NCI-H226 (cell line): ENCODE data around the gene SORL1.
"Not testable (repeated sequence)": the region's sequence is repeated elsewhere in the genome, so short reads cannot be mapped to it uniquely, and the experiment has no call there.

Source experiments
- DNase-seq: peaks from one replicate; pipeline ENCODE4 v3.0.0-alpha.2; 2015

SORL1 gene

DNA sequence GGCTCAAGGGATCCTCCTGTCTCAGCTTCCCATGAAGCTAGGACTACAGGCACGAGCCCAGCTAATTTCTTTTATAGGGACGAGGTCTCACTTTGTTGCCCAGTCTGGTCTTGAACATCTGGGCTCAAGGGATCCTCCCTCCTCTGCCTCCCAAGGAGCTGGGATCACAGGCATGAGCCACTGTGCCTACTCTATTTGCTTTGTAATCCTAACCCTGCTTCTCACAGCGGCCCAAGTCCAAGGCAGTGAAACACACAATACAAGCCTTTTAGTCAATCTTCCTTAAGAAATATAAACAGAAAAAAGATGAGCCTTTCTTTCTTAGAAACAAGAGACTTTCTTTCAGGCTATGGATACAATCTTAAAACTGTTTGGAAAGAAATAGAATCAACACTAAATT, 115.9 kb downstream of the SORL1 start:
- DNase-seq: no peak

GRCh38 chr11:121569332-121570299, 117.5 kb downstream of the SORL1 start:
- DNase-seq: not testable (repeated sequence)

DNA sequence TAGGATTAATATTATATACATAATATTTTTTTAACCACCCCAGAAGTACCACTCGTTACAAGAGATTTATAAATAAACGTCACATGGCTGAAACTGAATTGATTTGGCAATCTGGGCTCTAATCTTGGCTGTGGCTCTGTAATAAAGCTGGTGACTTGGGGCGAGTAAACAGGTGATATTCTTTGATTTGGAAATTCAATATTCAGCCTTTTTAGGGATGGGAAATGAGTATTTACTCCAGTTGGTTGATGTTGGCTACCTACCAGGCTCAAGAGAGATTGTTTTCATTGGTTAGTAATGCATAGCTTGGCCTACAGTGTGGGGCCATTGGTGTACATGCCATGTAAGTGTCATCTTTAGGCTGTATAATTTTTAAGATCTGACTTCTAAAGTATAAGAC, 118.3 kb downstream of the SORL1 start:
- no peak for DNase-seq

GRCh38 chr11:121571506-121571905, 119.4 kb downstream of the SORL1 start:
- DNase-seq: no peak

DNA sequence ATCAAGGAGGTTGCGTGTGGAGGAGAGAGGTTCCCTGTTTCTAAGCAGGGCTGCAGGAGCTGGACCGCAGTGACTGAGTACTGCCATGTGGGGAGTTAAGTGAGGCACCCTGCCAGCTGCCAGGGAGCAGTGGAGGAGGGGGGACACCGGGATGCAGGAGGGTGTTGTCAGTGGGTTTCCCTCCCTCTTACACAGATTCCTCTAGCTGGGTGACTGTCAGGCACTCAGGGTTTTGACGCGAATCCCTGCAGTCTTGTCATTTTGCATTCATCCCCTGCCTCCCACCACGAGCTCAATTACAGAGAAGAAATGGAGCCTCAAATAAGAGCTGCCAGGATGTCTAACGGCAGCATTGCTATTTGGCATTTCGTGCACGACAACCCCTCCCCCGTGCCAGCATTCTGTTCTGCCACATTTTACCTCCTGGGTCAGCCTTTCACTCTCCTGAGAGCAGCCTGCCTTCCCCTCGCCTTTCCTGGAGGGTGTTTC, 120.5 kb downstream of the SORL1 start:
- DNase-seq: no peak

GRCh38 chr11:121574801-121575200, 122.7 kb downstream of the SORL1 start:
- DNase-seq: no peak

GRCh38 chr11:121575250-121575962, 123.3 kb downstream of the SORL1 start:
- DNase-seq: no peak

DNA sequence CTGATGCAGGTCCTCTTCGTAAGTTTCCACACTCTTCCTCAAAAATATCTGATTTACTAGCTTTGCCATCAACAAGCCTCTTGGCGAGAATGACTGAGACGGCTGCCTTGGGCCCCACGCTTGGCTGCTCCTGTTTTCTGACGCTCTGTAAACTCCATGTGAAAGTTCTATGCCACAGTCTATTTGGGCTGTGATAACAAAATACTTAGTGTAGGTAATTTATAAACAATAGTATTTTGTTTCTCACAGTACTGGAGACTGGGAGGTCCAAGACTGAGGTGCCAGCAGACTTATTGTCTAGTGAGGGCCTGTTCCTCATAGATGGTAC, 123.8 kb downstream of the SORL1 start:
- no peak for DNase-seq

- DNase-seq: no peak
Measured at GRCh38 chr11:121576531-121576930, 124.4 kb downstream of the SORL1 start.

- no peak for DNase-seq
Measured at GRCh38 chr11:121577106-121577848, 125.2 kb downstream of the SORL1 start.

DNA sequence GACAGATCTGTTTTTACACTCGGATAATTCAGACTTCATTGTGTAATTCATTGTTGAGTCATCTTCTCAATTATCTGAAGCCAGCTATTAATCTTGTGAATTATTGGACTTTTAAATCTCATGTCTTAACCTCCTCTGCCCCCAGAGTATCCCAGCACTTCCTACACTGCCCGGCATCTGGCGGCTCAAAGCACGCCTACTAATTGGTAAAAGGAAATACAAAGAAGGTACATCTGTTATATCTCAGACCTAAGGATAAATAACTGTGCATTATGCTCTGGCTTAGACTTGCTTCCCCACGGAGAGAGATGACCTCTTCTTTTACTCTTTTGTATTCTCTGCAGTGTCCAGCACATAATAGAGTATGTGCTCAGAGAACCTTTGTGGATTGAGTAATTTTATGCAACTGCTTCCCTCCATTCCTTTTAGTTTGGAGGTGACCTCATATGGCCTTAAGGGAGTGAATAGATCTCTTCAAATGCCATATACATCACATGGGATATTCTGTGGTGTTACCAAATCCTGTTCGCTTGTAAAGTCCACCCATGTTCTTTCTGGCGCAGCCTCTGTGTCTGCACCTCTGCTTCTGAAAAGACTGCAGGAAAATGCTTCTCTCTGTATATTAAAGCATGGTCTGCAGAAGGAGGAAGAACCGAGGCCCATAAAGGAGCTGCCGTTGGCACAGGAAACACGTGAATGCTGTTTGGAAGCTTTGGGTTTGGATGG, 126.3 kb downstream of the SORL1 start:
- DNase-seq: peak; percentile 24

GRCh38 chr11:121580154-121580553, 128.0 kb downstream of the SORL1 start:
- no peak for DNase-seq

DNA sequence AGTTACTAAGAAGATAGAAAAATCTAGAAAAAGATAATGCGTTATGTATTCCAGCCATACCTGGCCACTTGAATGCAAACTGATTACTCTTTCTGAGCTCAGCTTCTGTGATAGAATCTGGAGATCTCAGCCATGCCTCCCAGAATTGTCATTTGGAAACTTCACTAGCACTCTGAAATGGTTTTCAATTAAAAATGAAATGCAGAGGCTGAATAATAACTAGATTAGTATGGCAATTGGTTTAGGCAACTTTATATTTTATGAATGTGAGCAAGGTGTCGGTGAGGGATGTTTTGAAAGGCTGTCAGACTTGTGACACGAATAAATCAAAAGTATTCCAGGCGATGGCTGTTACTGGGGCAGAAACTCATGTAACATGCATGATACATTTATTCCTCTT, 129.5 kb downstream of the SORL1 start:
- DNase-seq: no peak

- DNase-seq: no peak
Measured at GRCh38 chr11:121582296-121582695, 130.2 kb downstream of the SORL1 start.

GRCh38 chr11:121583825-121584224, 131.7 kb downstream of the SORL1 start:
- DNase-seq: no peak

- DNase-seq: no peak
Measured at GRCh38 chr11:121586750-121587149, 134.6 kb downstream of the SORL1 start.

DNA sequence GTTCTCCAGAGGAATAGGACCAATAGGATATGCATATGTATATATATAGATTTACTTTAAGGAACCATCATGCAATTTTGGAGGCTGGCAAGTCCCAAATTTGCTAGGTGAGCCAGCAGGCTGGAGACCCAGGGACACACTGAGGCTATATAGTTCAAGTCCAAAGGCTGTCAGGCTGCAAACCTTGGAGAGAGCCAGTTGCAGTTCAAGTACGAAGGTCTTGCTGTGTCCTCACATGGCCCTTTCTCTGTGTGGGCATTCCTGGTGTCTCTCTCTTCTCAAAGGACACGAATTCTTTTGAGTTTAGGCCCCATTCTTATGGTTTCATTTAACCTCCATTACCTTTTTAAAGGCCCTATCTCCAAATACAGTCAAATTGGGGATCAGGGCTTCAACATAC, 135.1 kb downstream of the SORL1 start:
- DNase-seq: no peak

DNA sequence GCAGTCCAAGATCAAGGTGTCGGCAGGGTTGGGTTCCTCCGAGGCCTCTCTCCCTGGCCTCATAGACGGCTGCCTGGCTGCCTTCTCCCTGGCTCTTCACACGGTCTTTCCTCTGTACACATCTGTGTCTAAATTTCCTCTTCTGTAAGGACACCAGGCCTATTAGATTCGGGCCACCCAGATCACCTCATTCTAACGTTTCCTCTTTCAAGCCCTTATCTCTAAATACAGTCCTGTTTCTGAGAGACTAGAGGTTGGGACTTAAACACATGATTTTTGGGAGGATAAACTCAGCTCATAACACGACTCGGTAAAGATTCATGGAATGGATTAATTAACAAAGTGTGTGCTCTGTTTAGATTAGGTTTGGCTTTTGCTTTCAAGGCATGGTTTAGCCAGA, 136.6 kb downstream of the SORL1 start:
- DNase-seq: no peak

DNA sequence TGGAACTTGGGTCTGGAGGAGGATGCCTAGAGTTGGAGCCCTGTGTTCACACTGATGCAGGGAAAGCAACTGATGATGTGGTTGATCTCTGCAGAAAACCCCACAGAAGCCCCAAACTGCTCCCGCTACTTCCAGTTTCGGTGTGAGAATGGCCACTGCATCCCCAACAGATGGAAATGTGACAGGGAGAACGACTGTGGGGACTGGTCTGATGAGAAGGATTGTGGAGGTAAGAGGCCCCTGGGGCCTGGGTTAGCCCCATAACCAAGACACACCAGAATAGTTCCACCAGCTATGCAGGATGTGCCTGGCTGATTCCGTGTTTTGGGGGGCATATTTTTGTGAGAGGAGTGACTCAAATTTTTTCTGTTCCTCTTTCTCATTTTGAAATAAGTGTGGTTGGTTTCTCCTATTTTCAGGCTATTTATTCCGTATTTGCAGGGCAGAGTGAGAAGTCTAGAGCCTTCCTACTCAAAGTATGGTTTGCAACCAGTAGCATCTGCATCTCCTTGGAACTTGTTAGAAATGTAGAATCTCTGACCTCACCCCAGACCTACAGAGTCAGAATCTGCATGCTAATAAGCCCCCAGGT, 137.9 kb downstream of the SORL1 start:
- no peak for DNase-seq

- no peak for DNase-seq
Measured at GRCh38 chr11:121590772-121591404, 138.8 kb downstream of the SORL1 start.

- DNase-seq: peak; percentile 44
Measured at GRCh38 chr11:121591405-121592033, 139.4 kb downstream of the SORL1 start.
